Stimulated activated CD4-positive, alpha-beta T cell treated with anti-CD3 and anti-CD28 coated beads, TNF-alpha, amount 100 ng/mL, for 4 hours (primary cell): ENCODE results near the gene SHISAL2A.

Experiments
- DNase-seq, 3 experiments: peaks; one replicate each; pipeline ENCODE4 v3.0.0-alpha.2; 2020; ENCODE audit warnings: low read depth in 3 of 3

Gene SHISAL2A

GRCh38 chr1:52621950-52622349 is 11.0 kb upstream of the SHISAL2A start:
- DNase-seq: no peak

DNA sequence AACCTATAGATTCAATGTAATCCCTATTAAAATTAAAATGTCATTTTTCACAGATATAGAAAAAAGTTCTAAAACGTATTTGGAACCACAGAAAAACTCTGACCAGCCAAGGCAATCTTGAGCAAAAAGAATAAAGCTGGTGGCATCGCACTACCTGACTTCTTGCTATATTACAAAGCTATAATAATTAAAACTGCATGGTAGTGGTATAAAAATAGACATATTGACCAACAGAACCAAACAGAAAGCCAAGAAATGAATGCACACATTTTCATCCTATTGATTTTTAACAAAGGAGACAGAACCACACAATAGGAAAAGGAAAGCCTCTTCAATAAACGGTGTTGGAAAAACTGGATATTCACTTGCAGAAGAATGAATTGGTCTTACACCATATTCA is 9.2 kb upstream of the SHISAL2A start:
- no peak for DNase-seq

DNA sequence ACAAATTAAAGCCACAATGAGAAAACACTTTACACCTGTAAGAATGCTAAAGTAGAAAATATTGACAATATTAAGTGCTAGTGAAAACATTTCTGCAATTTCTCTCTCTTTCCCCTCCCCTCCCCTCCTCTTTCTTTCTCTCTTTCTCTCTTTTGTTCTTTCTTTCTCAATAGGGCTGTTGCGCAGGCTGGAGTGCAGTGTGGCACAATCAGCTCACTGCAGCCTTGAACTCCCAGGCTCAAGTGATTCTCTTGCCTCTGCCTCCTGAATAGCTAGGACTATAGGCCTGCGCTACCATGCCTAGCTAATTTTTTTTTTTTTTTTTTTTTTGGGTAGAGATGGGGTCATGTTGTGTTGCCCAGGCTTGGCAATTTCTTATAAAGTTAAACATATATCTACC is 5.9 kb upstream of the SHISAL2A start:
- DNase-seq: no peak

- DNase-seq: no peak
Measured at GRCh38 chr1:52628614-52629324, 4.2 kb upstream of the SHISAL2A start.

DNA sequence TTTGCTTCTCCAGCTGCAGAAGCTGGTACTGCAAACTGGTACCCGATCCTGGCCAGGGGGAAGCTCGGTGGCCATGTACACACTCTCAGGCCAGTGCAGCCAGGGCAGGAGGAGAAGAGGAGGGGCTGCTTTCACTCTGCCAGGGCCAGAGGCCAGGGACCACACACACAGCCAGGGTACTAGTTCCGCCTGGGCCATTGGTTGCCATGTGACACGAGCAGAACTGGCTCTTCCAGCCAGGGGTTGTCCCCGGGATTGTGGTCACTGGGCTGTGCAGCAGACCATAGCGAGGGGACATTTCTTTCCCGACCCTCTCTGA is 3.7 kb upstream of the SHISAL2A start:
- no peak for DNase-seq

GRCh38 chr1:52629667-52630066 is 3.3 kb upstream of the SHISAL2A start:
- no peak for DNase-seq

GRCh38 chr1:52631759-52632331 is 1.1 kb upstream of the SHISAL2A start:
- no peak for DNase-seq

- peak in 2 of 3 experiments; percentile 12 to 38 for DNase-seq
Measured at GRCh38 chr1:52633291-52633754, 355 bp downstream of the SHISAL2A start.

DNA sequence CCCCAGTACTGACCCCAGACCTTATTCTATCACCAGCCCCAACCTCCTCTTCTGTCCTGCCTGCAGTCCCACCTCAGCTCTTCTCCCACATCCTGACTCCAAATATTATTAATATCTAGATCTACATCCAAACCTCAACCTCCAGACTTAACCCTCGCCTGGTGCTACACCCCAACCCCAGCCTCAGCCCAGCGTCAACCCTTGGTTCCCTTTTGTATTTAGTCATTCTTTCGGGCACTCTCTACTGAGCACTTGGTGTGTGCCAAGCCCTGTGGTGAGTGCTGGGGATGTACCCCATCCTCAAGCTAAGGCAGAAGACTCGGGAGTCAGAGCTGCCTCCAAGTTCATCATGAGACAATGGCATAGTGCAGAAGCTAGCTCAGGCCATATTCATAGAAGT is 1.1 kb downstream of the SHISAL2A start:
- no peak for DNase-seq

DNA sequence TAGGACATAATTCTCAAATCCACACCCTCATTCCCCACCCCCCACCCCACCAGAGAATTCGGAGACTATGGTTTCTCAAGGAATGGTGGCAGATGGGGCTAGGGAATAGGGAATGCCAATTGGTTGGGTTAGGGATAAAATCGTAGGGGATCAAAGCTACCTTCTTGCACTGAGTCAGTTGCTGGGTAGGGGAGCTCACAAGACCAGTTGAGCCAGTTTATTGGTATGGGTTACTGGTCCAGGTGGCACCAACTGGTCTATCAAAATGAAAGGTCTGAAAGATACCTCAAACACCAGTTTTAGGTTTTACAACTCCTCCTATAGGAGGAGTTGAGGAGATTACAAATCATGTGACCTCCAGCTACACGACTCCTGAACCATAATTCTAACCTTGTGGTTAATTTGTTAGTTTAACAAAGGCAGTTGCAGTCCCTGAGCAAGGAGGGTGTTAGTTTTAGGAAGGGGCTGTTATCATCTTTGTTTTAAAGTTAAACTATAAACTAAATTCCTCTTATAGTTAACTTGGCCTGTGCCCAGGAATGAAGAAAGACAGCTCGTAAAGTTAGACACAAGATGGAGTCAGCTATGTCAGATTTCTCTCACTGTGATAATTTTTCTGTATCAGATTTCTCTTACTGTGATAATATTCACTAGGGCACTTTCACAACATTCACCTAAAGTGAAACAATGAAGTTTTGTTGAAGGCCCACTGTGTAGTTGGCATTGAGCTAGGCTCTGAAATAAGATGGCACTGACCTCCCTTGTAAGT is 2.5 kb downstream of the SHISAL2A start:
- no peak for DNase-seq

DNA sequence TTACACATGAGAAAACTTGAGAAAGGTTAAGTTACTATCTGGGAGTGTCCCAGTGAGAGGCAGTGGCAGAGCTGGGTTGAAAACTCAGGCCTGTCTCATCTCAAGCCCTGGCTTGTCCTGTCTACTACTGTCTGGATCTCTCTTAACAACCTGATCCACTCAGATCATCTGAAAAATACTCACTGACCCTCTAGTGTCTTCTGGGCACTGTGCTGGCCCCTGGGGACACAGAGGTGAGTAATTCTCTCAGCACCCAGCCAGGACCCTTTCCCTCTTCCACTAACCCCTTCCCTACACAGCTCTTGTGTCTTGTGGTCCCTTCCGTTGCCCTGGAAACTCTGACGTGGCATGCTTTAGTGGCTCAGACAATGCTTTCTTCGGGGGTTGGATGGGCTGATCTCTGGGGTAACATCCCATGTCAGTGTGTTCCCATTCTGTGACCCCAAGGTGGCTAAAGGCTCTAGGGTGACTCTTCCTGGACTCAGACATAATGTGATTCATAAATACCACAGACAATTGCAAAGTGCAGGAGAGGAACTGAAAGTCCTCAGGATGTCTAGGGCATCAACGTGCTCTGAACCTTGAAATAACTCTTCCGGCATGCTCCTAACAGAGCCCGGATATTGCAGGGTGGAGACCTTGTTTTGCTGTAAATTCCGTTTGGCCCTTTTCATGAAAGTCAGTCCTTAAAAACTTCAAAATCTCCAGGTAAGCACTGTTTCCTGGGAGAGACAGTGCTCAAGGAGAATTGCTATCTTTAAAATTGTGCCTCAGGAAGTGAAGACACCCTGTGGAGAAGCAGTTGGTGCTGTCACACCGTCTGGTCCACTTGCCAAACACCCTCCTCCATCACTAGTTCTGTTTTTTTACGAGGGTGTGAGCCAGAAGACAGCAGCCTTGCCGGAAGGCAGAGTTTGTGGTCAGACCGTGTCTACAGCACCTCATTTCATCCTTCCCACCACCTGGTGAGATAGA is 4.0 kb downstream of the SHISAL2A start:
- peak; percentile 19 to 50 (median 40) for DNase-seq

- DNase-seq: no peak
Measured at GRCh38 chr1:52637946-52638345, 5.0 kb downstream of the SHISAL2A start.

DNA sequence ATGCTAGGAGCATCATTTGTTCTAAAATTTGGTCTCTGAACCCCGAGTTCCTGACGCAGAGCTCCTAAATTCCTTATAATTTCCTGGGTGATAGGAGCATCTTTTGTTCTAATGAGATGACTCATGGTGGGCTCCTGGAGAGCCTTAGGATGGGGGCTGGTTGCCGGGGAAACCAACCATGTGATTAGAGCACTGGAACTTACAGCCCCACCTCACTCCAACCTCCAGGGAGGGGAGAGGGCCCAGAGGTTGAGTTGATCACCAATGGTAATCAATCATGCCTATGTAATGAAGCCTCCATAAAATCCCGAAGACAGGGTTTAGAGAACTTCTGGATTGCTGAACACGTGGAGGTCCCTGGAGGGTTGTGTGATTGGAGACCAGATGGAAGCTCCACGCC is 7.7 kb downstream of the SHISAL2A start:
- no peak for DNase-seq

- no peak for DNase-seq
Measured at GRCh38 chr1:52641307-52641706, 8.3 kb downstream of the SHISAL2A start.

DNA sequence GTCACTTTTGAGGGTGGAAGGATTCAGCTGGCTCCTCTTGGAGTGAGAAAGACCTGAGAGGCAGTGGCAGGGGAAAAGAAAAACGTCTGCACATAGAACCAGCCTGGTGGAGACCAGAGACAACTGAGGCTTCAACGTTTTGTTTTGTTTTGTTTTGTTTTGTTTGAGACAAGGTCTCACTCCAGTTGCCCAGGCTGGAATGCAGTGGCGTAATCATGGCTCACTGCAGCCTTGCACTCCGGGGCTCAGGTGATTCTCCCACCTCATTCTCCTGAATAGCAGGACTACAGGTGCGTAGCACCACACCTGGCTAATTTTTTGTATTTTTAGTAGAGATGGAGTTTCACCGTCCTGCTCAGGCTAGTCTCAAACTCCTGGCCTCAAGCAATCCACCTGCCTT is 12.3 kb downstream of the SHISAL2A start:
- DNase-seq: no peak

- no peak for DNase-seq
Measured at GRCh38 chr1:52651904-52652303, 18.9 kb downstream of the SHISAL2A start.

DNA sequence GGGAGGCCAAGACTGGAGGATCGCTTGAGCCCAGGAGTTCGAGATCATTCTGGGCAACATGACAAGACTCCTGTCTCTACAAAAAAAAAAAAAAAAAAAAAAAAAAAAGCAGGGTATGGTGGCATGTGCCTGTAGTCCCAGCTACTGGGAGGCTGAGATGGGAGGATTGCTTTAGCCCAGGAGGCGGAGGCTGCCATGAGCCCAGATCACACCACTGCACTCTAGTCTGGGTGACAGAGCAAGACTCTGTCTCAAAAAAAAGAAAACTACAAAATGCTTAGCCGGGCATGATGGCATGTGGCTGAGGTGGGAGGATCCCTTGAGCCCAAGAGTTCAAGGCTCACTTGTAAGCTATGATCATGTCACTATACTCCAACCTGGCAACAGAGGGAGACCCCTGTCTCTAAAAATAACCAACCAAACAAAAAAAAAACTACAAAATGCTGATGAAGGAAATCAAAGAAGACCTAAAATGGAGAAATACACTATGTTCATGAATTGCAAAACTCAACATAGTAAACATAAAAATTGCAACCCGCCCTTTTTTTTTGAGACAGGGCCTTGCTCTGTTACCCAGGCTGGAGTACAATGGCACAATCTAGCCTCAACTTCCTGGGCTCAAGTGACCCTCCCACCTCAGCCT is 20.4 kb downstream of the SHISAL2A start:
- DNase-seq: no peak

DNA sequence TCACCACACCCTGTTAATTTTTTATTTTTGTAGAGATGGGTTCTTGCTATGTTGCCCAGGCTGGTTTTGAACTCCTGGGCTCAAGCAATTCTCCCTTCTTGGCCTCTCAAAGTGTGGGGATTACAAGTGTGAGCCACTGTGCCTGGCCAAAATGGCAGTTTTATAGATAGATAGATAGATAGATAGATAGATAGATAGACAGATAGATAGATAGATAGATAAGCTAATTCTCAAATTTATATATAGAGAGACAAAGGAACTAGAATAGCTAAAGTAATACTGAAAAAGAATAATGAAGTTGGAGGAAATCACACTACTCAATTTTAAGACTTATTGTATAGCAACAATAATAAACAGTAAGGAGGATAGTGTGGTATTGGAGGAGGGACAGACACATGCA is 21.1 kb downstream of the SHISAL2A start:
- DNase-seq: no peak

DNA sequence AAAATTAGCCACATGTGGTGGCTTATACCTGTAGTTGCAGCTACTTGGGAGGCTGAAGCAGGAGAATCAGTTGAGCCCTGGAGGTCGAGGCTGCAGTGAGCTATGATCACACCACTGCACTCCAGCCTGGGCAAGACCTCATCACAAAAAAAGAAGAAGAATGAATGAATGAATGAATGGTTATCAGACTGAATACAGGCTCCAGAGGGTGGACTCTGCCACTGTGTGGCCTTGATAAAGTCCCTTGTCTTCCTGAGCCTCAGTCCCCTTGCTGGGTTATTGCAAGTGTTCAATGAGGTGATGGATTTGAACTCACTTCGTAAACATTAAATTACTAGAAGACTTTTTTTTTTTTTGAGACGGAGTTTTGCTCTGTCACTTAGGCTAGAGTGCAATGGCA is 24.7 kb downstream of the SHISAL2A start:
- no peak for DNase-seq

GRCh38 chr1:52658795-52659194 is 25.8 kb downstream of the SHISAL2A start:
- no peak for DNase-seq

DNA sequence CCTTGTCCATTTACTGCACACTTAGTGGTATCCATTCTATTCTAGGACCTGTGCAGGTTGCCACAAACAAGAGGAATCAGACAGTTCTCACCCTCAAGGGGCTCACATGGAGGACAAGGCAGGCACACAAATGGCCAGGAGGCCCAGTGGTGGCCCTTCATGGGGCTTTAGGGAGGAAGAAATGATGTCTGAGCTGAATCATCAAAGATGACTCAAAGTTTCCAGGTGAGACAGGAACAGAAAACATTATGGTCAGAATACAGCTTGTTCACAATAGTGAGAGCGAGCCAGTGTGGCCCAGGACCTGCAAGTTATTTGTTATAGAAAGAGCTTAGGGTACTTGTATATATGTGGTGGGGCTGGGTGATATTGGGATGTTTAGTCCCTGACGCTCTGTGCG is 26.4 kb downstream of the SHISAL2A start:
- no peak for DNase-seq
